ENCODE measurements around the gene GIT2. TPM values are rescaled to one million over a fixed set of nuclear protein-coding genes. Genes with fewer than 3 reads are reported as not detected.

GIT2 gene
- total RNA-seq, 4 donors from 2014 or later, result 28.7 to 46.5 (median 36.2) TPM

DNA sequence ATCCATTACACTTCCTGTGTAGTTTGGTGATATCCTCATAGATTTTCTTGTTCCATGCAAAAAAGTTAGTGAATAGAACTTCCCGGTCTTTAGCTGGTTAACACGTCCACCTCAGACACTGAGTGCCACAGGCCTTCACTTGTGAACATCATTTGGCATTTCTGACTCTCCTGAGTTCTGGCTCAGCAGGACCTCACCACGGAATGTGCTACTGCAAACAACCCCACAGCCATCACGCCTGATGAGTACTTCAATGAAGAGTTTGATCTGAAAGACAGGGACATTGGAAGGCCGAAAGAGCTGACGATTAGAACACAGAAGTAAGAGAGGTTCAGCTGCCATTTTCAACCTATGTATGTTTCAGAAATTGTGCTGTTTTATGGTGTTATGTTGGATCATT lies 32.2 kb upstream of the GIT2 start:
- Histone ChIP-seq H3K4me3 (no peak overlapping the region), H3K36me3 (peaks cover 38 to 78% (median 64%) of the 10 kb centered on the region in 4 donors)
- intact Hi-C loops (cut with DNase I), result no loop called here

DNA sequence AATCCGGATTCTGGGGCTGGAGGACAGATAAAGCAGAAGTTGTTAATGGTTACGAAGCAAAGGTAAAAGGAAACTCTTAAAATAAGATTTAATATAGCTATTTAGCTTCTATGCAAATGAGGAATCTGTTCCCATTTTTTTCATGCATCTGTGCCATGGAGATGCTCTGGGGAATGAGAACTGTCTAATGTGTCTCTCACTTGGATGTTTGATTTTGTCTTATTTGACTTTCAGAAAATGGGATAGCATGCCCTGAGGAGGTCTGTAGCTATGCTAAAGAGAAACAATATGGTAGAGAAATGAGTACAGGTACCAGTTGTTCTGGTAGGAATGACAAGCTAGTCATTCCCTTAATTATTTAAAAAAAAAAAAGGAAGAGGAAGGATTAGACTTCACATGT lies 27.9 kb upstream of the GIT2 start:
- no peak overlapping the region for H3K4me3 ChIP-seq
- peaks cover 19 to 39% (median 32%) of the 10 kb centered on the region in 4 donors for H3K4me1 ChIP-seq
- peaks cover 44 to 79% (median 66%) of the 10 kb centered on the region in 4 donors for H3K36me3 ChIP-seq
- TF ChIP-seq, protein P1, sequence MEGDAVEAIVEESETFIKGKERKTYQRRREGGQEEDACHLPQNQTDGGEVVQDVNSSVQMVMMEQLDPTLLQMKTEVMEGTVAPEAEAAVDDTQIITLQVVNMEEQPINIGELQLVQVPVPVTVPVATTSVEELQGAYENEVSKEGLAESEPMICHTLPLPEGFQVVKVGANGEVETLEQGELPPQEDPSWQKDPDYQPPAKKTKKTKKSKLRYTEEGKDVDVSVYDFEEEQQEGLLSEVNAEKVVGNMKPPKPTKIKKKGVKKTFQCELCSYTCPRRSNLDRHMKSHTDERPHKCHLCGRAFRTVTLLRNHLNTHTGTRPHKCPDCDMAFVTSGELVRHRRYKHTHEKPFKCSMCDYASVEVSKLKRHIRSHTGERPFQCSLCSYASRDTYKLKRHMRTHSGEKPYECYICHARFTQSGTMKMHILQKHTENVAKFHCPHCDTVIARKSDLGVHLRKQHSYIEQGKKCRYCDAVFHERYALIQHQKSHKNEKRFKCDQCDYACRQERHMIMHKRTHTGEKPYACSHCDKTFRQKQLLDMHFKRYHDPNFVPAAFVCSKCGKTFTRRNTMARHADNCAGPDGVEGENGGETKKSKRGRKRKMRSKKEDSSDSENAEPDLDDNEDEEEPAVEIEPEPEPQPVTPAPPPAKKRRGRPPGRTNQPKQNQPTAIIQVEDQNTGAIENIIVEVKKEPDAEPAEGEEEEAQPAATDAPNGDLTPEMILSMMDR (IDR thresholded peaks at IDR 0.05), result no peak
- no peak for TF ChIP-seq POLR2AphosphoS5 (IDR thresholded peaks at IDR 0.05)
- TF ChIP-seq EP300 (IDR thresholded peaks at IDR 0.05), result no peak
- no peak for TF ChIP-seq POLR2A (IDR thresholded peaks at IDR 0.05; ENCODE audit: low read depth)
- 79% methylated on average over 2 of the region's 2 CpGs for WGBS
- intact Hi-C loops (cut with DNase I), result no loop called here
- H3K9me3 ChIP-seq, result no peaks in the 10 kb centered on the region
- H3K27me3 ChIP-seq, result no peaks in the 10 kb centered on the region
- no peak for DNase-seq (ENCODE audit: extremely low spot score)
- H3K27ac ChIP-seq (replicated peaks in 1 of 4), result peak overlapping the region; percentile 55 to 68 (median 67)

More for the DNA sequence above, 32.2 kb upstream of the GIT2 start:
- H3K9me3 ChIP-seq, result no peaks in the 10 kb centered on the region
- H3K27ac ChIP-seq (replicated peaks in 1 of 4), result no peak overlapping the region
- WGBS, result 77% methylated on average over 6 of the region's 6 CpGs
- no peak for DNase-seq (ENCODE audit: extremely low spot score)
- peaks cover 13 to 24% (median 20%) of the 10 kb centered on the region in 4 donors for H3K4me1 ChIP-seq
- no peaks in the 10 kb centered on the region for H3K27me3 ChIP-seq
- TF ChIP-seq, protein P1 (IDR thresholded peaks at IDR 0.05), result no peak
- TF ChIP-seq EP300 (IDR thresholded peaks at IDR 0.05) (no peak), POLR2AphosphoS5 (IDR thresholded peaks at IDR 0.05) (no peak)

DNA sequence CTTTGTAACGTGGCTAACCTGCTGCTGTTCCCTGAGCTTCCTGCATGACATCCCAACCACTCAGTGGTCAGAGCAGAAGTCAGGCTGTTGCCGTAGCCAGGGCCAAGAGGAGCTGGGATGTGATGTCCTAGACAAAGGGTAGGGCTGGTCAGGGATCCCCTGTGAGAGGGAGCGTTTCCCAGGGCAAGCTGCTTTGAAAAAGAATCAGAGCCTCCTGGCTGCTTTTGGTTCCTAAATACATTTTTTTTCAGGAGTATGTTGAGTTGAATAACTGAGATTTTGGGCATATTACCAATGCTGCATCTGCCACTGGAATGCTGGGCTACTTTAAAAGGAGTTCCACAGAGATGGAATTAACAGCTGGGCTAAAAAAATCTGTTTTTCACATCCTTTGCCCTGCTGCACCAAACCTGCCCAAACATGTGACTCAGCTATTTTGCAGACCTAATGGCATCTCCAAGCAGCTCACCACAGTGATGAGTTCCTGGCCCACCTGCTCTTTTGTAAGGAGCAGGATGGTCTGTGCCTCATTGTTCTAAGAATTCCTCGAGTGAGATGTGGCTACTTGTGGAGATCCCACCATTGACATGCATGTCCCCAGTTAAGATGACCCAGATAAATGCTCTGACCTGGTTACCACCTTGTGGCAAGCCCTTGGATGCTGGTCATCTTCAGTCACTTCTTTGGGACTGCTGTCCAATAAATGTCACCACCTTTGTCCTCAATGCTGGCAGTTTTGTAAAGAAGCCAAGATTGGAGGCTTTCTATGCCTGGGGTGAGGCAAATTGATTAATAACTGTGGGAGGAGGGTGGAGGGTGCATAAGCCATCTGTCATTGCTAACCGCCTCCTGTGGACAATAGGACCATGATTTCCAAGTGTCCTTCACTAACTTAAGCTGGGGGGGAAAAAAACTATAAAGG lies 27.2 kb upstream of the GIT2 start:
- no peak overlapping the region for H3K4me3 ChIP-seq
- 70% methylated on average over 5 of the region's 5 CpGs for WGBS
- no peaks in the 10 kb centered on the region for H3K27me3 ChIP-seq
- TF ChIP-seq POLR2A (IDR thresholded peaks at IDR 0.05; ENCODE audit: low read depth) (no peak), POLR2AphosphoS5 (IDR thresholded peaks at IDR 0.05) (no peak), EP300 (IDR thresholded peaks at IDR 0.05) (no peak)
- TF ChIP-seq, protein P1 (IDR thresholded peaks at IDR 0.05), result no peak
- H3K4me1 ChIP-seq, result peaks cover 19 to 39% (median 32%) of the 10 kb centered on the region in 4 donors
- H3K36me3 ChIP-seq, result peaks cover 44 to 79% (median 66%) of the 10 kb centered on the region in 4 donors
- no peaks in the 10 kb centered on the region for H3K9me3 ChIP-seq
- peak overlapping the region; percentile 55 to 68 (median 67) for H3K27ac ChIP-seq (replicated peaks in 1 of 4)
- DNase-seq (ENCODE audit: extremely low spot score), result no peak
- intact Hi-C loops (cut with DNase I), result no loop called here

DNA sequence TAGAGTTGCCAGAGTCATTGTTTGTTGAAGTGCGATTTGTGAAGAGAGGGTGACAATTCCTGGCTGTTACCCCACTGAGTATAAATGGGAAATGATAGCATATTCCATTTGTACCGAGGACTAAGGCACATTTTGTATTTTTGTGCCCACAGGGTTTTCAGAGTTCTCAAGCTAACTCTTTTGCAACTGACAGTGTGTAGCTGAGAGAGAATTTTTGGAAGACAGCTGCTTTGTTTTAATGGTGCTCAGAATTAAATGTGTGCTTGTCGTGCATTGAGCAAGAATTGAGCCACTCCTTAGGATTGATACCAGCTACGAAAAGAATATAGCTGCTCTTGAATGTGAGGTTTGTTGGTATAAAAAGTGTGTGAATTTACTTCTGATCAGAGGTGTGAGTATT lies 24.8 kb upstream of the GIT2 start:
- Histone ChIP-seq H3K27ac (replicated peaks in 1 of 4) (peak overlapping the region in 2 of 4 donors; percentile 40 to 44), H3K27me3 (no peaks in the 10 kb centered on the region), H3K4me3 (no peak overlapping the region), H3K9me3 (no peaks in the 10 kb centered on the region), H3K36me3 (peaks cover 37 to 77% (median 67%) of the 10 kb centered on the region in 4 donors), H3K4me1 (peaks cover 19 to 35% (median 32%) of the 10 kb centered on the region in 4 donors)
- no peak for DNase-seq (ENCODE audit: extremely low spot score)
- intact Hi-C loops (cut with DNase I), result no loop called here
- WGBS, result 90% methylated on average over 4 of the region's 4 CpGs
- TF ChIP-seq POLR2AphosphoS5 (IDR thresholded peaks at IDR 0.05) (no peak), POLR2A (IDR thresholded peaks at IDR 0.05; ENCODE audit: low read depth) (no peak), EP300 (IDR thresholded peaks at IDR 0.05) (no peak)
- TF ChIP-seq, protein P1 (IDR thresholded peaks at IDR 0.05), result no peak

Measured in esophagus muscularis mucosa (tissue), 4 donors.